Left hindlimb (tissue), 1 donor: Measurements from ENCODE around the gene EIF4E2.

Experiments used
- DNase-seq: peaks from one replicate; pipeline ENCODE4 v3.0.0-alpha.2; 2018

EIF4E2 gene

GRCh38 chr2:232539298-232540231 is 10.9 kb upstream of the EIF4E2 start, which contains the start of gene CHRNG:
Gene CHRNG, plus strand, starts transcription at chr2:232539692. Its CDS starts 56 bp downstream, at chr2:232539748.
- no peak for DNase-seq

DNA sequence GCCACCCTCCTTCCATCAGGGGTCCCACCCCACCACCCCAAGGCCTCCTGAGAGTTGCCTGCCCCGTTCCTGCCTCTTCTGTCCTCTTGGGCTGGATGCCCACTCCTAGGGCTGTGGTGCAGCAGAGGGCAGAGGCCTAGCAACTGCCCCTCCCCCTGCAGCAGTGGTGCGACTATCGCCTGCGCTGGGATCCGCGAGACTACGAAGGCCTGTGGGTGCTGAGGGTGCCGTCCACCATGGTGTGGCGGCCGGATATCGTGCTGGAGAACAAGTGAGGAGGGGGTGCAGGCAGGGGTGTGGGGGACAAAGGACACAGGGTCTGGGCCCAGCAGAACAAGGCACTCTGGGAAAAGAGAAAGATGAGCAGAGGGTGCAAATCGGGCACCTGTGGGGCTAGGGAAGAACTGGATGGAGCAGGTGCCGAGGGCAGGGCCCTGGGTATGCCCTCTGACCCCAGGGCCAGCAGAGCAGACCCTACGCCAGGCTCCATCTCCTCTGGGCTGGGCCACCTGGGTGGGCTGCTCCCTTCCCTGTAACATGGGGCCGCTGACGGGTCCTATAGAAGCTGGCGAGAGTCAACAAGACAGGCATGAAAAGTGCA is 9.9 kb upstream of the EIF4E2 start:
- no peak for DNase-seq

- no peak for DNase-seq
Measured at GRCh38 chr2:232541195-232541960, 9.1 kb upstream of the EIF4E2 start.

DNA sequence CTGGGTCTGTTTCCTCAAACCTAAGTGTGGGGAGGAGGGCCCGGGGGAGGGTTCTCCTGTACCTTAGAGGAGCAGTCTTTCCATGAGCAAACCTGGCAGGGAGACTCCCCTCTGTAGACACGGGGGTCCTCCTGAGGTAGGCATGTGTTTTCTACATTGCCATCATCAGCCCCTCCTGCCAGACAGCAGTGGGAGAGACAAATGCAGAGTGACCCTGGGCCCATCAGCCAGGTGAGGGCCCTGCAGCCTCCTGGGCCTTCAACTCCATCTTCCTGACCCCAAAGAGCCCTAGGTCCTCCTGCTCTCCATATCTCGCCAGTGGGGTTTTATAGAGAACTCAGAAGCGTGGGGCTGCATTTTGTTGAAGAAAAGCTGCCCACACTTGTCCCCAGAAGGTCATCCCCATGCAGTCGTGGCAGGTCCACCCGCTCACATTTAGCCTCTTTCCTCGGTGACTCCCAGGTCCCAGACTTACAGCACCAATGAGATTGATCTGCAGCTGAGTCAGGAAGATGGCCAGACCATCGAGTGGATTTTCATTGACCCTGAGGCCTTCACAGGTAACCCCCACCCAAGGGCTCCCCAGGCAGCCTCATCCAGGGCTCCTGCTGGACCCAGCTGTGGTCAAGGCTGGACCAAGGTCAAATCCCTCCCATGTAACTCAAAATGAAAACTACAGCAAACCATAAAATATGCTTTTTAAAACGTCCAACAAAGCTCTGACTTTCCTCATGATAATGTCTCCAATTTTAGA is 8.4 kb upstream of the EIF4E2 start:
- no peak for DNase-seq

DNA sequence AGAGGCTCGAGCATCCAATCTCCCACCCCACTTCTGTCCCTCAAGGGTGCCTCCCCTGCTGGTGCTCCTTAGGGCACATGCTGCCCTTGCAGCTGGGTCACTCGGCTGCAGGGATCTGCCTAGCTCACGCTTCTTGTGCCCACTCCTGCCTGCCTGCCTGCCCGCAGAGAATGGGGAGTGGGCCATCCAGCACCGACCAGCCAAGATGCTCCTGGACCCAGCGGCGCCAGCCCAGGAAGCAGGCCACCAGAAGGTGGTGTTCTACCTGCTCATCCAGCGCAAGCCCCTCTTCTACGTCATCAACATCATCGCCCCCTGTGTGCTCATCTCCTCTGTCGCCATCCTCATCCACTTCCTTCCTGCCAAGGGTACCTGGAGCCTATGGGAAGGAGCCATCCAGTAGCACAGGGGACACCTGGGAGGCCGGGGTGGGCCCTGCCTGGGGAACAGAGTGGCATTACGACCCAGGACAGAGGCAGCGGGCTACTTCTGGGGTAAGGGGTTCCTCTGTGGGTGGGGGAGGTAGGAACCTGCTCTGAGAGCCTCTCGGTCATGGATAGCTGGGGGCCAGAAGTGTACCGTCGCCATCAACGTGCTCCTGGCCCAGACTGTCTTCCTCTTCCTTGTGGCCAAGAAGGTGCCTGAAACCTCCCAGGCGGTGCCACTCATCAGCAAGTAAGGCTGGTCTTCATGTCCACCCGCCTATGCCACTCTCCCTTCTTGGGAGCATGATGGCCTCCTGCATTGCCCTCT is 7.6 kb upstream of the EIF4E2 start:
- DNase-seq = no peak

DNA sequence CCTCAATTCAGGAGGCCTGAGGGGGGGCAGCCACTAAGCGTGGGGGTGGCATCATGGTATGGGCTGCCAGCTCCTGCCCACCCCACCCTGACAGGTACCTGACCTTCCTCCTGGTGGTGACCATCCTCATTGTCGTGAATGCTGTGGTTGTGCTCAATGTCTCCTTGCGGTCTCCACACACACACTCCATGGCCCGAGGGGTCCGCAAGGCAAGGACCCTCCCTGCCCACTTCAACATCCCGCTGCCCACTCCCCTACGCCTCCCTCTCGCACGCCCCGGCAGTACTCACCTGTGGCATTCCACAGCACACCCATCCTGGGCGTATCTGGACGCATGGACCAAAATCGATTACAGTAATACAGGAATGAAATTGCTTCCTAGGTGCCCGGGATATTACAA is 7.0 kb upstream of the EIF4E2 start:
- DNase-seq = no peak

GRCh38 chr2:232543928-232544631 is 6.4 kb upstream of the EIF4E2 start:
- no peak for DNase-seq

GRCh38 chr2:232544674-232545073 is 5.8 kb upstream of the EIF4E2 start:
- no peak for DNase-seq

GRCh38 chr2:232545511-232546375 is 4.7 kb upstream of the EIF4E2 start:
- DNase-seq = no peak

GRCh38 chr2:232547991-232548390 is 2.5 kb upstream of the EIF4E2 start:
- DNase-seq = no peak

DNA sequence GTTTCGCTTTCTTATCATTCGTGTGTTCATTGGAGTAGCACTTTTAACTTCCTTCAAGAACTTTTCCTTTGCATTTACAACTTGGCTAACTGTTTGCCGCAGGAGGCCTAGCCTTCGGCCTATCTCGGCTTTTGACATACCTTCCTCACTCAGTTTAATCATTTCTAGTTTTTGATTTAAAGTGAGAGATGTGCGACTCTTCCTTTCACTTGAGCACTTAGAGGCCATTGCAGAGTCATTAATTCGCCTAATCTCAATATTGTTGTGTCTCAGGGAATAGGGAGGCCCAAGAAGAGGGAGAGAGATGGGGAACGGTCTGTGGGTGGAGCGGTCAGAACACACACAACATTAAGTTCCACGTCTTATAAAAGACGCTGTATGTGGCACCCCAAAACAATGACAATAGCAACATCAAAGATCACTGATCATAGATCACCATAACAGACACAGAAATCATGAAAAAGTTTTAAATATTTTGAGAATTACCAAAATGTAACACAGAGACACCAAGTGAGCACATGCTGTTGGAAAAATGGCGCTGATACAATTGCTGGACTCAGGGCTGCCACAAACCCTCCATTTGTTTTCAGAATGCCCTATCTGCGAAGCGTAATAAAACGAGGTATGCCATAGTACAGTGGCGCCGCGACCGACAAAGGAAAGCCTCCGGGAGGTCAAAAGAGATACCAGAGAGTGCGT is 685 bp upstream of the EIF4E2 start:
- no peak for DNase-seq

GRCh38 chr2:232551250-232551638 is 755 bp downstream of the EIF4E2 start:
- DNase-seq = no peak

DNA sequence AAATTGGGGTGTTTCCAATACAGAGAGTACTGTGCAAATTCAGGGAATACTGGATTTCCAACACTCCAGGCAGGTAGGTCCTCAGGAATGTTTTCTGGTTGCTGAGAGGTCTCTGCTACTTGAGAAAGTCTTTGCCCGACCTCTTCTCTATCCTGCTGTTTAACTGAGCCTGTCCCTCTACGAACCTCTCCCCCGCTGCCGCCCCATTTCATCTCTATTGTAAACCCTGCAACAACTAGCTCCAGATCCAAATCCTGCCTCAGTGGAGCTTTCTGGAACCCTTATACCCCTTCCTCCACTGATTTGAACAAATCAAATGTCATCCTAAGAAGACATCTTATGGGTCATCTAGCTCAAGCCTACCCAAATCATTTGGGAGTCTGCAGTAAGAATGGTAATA is 1.3 kb downstream of the EIF4E2 start:
- DNase-seq = no peak

DNA sequence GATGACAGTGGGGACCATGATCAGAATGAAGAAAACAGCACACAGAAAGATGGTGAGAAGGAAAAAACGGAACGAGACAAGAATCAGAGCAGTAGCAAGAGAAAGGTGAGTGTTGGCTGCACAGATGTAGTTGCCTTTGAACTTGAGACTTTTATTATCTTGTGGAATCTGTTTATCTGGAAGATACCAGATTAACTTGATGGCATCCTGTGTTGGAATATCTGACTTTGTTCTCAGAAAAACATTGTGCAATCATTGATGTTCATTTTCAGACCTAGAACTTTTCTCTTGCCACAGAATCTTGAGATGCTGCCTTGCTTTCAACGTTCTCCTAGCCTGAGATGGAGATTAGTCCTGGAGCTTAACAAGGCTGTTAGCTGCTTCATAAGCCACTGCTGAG is 5.9 kb downstream of the EIF4E2 start:
- no peak for DNase-seq

- no peak for DNase-seq
Measured at GRCh38 chr2:232562515-232563151, 12.1 kb downstream of the EIF4E2 start.

- no peak for DNase-seq
Measured at GRCh38 chr2:232563580-232563979, 13.1 kb downstream of the EIF4E2 start.

DNA sequence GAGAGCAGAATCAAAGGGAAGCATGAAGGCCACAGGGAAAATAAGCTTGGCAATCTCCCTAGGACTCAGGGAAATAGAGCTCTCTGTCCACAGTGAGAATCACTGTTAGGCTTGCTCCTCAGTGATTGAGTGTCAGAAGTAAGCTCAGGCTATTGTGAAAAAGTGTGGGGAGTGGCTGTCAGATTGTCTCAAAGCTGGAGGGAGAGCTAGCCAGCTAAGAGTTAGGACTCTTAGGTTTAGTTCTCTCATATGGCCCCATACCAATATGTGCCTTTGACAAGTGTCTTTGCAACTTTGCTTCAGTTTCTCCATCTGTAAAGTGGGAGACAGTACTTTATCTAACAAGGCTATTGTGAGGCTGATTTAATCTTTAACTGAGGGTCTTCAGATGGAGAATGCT is 17.2 kb downstream of the EIF4E2 start:
- DNase-seq = no peak

DNA sequence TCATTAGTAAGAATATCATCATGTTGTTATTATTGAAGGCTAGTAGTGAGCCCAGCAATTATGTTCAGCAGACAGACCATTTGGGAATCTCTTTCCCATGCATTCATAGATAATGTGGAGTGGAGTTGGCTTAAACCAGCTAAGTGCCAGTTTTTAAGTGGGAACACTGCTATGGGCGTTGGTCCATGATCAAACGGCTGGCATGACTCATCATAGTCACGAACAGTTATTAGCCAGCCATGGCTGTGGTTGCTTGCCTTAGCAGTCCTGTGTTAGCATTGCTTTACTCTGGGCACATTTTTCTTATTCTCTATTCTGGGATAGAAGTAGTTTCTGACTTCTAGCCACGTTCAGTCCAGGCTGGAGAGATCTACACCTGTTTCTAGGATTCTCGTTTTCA is 17.7 kb downstream of the EIF4E2 start:
- DNase-seq = no peak

DNA sequence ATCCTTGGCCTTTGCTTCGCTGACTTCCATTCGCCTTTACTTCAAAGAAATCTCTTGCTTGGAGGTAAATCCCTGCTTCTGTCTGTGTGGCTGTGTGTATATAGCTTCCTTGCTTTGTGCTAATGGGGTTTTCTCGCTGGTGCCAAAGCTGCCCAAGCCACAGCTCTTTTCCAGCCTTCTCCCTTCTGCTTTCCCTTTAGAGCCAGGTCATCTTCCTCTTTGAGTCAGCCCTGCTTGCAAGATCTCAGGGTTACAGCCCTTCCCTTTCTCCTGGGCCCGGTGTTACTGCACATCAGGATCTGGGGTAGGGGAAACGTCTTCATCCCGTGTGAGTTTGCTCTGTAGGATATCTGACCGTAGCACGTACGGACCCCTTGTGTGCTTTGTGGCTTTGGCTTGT is 19.1 kb downstream of the EIF4E2 start:
- no peak for DNase-seq
